ENCODE results near the gene PTHLH. TPM values are rescaled to one million over a fixed set of nuclear protein-coding genes. Genes with fewer than 3 reads are reported as not detected.
A peak's percentile ranks its signal among the peaks of the same experiment; 100 is the strongest.

The PTHLH gene
- polyA plus RNA-seq, 3 donors: not detected

GRCh38 chr12:27951898-27952297, 20.6 kb downstream of the PTHLH start:
- Histone ChIP-seq H3K79me2 (ENCODE audit: insufficient read depth, low read length) (no peaks in the 10 kb centered on the region), H3K4me3 (replicated peaks in 1 of 3; ENCODE audit: low read depth in 2 of 3, low read length in 3 of 3) (no peak overlapping the region), H3K9me3 (replicated peaks in 1 of 2; ENCODE audit: control insufficient read depth in 1 of 2, insufficient read depth in 1 of 2, low read length in 2 of 2) (no peaks in the 10 kb centered on the region), H2AFZ (ENCODE audit: insufficient read depth, low read depth, low read length, poor library complexity, severe bottlenecking) (no peak overlapping the region), H3K36me3 (replicated peaks in 1 of 2; ENCODE audit: control insufficient read depth in 1 of 2, insufficient read depth in 2 of 2, low read length in 2 of 2) (no peaks in the 10 kb centered on the region), H3K27me3 (ENCODE audit: control insufficient read depth in 2 of 2, insufficient read depth in 2 of 2, low read length in 2 of 2) (peaks cover 0 to 16% of the 10 kb centered on the region in 2 donors), H3K9ac (ENCODE audit: insufficient read depth, low read length, poor library complexity, severe bottlenecking) (no peak overlapping the region), H4K20me1 (ENCODE audit: insufficient read depth, low read length) (no peaks in the 10 kb centered on the region), H3K4me1 (ENCODE audit: control insufficient read depth in 1 of 2, insufficient read depth in 2 of 2, low read length in 2 of 2) (no peaks in the 10 kb centered on the region), H3K4me2 (replicated peaks; ENCODE audit: extremely low read depth, low read length, poor library complexity, severe bottlenecking) (no peak overlapping the region), H3K27ac (ENCODE audit: low read depth in 1 of 2, low read length in 2 of 2) (no peak overlapping the region)
- 100% methylated on average over 4 of the region's 7 CpGs for WGBS (ENCODE audit: insufficient coverage)
- Mint-ChIP-seq H3K27ac (peak overlapping the region in 1 of 7 donors; percentile 17), H3K4me3 (no peak overlapping the region), H3K9me3 (peaks cover 0 to 2% (median 0%) of the 10 kb centered on the region in 7 donors), H3K36me3 (no peaks in the 10 kb centered on the region), H3K4me1 (no peaks in the 10 kb centered on the region), H3K27me3 (ENCODE audit: low read depth in 3 of 3) (peaks cover 3 to 11% (median 8%) of the 10 kb centered on the region in 3 donors)
- intact Hi-C loops (cut with micrococcal nuclease): no loop called here
- no peak for DNase-seq
- TF ChIP-seq CTCF (IDR thresholded peaks at IDR 0.05): no peak

DNA sequence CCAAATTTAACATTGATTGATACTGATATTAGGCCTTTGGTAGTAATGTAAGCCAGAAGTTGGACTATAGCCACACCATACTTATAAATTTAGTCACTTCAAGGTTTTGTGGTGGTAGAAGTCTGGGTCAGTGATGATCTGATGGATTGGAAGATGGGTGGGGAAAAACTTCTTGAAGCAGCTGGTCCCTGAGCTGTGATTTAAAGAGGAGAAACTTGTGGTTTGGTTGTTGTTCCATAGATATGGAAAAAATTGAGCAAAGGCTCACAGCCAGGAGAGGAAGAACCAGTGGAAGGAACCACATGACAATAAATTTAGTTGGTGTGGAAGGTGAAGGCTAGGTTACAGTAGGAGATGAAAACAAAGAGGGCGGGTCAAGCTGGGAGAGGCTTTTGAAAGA, 26.1 kb downstream of the PTHLH start:
- 100% methylated on average over 1 of the region's 1 CpG for whole genome bisulfite sequencing (ENCODE audit: insufficient coverage)
- Histone ChIP-seq H3K36me3 (replicated peaks in 1 of 2; ENCODE audit: control insufficient read depth in 1 of 2, insufficient read depth in 2 of 2, low read length in 2 of 2) (no peaks in the 10 kb centered on the region), H4K20me1 (ENCODE audit: insufficient read depth, low read length) (no peaks in the 10 kb centered on the region), H3K27me3 (ENCODE audit: control insufficient read depth in 2 of 2, insufficient read depth in 2 of 2, low read length in 2 of 2) (peaks cover 0 to 3% of the 10 kb centered on the region in 2 donors), H2AFZ (ENCODE audit: insufficient read depth, low read depth, low read length, poor library complexity, severe bottlenecking) (no peak overlapping the region), H3K4me1 (ENCODE audit: control insufficient read depth in 1 of 2, insufficient read depth in 2 of 2, low read length in 2 of 2) (no peaks in the 10 kb centered on the region), H3K9ac (ENCODE audit: insufficient read depth, low read length, poor library complexity, severe bottlenecking) (no peak overlapping the region), H3K9me3 (replicated peaks in 1 of 2; ENCODE audit: control insufficient read depth in 1 of 2, insufficient read depth in 1 of 2, low read length in 2 of 2) (no peaks in the 10 kb centered on the region), H3K4me3 (replicated peaks in 1 of 3; ENCODE audit: low read depth in 2 of 3, low read length in 3 of 3) (no peak overlapping the region), H3K27ac (ENCODE audit: low read depth in 1 of 2, low read length in 2 of 2) (no peak overlapping the region), H3K4me2 (replicated peaks; ENCODE audit: extremely low read depth, low read length, poor library complexity, severe bottlenecking) (no peak overlapping the region), H3K79me2 (ENCODE audit: insufficient read depth, low read length) (no peaks in the 10 kb centered on the region)
- no peaks in the 10 kb centered on the region for H3K36me3 Mint-ChIP-seq
- no peak for DNase-seq
- H3K27ac Mint-ChIP-seq: no peak overlapping the region
- no peak overlapping the region for H3K4me3 Mint-ChIP-seq
- no peak for TF ChIP-seq CTCF (IDR thresholded peaks at IDR 0.05)
- no peaks in the 10 kb centered on the region for H3K4me1 Mint-ChIP-seq
- peaks cover 3 to 13% (median 5%) of the 10 kb centered on the region in 3 donors for H3K27me3 Mint-ChIP-seq (ENCODE audit: low read depth in 3 of 3)
- intact Hi-C loops (cut with micrococcal nuclease): no loop called here
- H3K9me3 Mint-ChIP-seq: peaks cover 0 to 2% (median 0%) of the 10 kb centered on the region in 7 donors
